Ishikawa (cell line): ENCODE results near the gene POLN.

Experiments used
- CEBPB ChIP-seq: IDR thresholded peaks from 2 replicates; pipeline ENCODE4 v1.6.1; 2012
- EP300 ChIP-seq: IDR thresholded peaks from 2 replicates; pipeline ENCODE4 v1.6.1; 2012; ENCODE audit warnings: borderline replicate concordance
- REST ChIP-seq: IDR thresholded peaks from 2 replicates; pipeline ENCODE4 v1.6.1; 2012; ENCODE audit warnings: low read depth, mild to moderate bottlenecking
- TAF1 ChIP-seq: IDR thresholded peaks from 2 replicates; pipeline ENCODE4 v1.6.1; 2012; ENCODE audit warnings: low read depth, mild to moderate bottlenecking
- YY1 ChIP-seq: IDR thresholded peaks from 2 replicates; pipeline ENCODE4 v1.6.1; 2012; ENCODE audit warnings: low read depth
- ZBTB7A ChIP-seq: IDR thresholded peaks from 2 replicates; pipeline ENCODE4 v1.6.1; 2012; ENCODE audit warnings: low read depth

GRCh38 chr4:2127609-2128332 is 114.2 kb downstream of the POLN start:
- TF ChIP-seq YY1 (no peak), TAF1 (no peak), REST (no peak), ZBTB7A (no peak), EP300 (no peak), CEBPB (no peak)
